ENCODE data around the gene ZNF101. TPM values are rescaled to one million over a fixed set of nuclear protein-coding genes. Genes with fewer than 3 reads are reported as not detected.

ZNF101 gene
- total and polyA plus RNA-seq, 2 experiments from 2014 or later, result 5.9 to 6.0 TPM

- H3K36me3 ChIP-seq, result no peaks in the 10 kb centered on the region
- no peaks in the 10 kb centered on the region for H3K9me3 ChIP-seq (ENCODE audit: low read depth)
- H3K4me1 ChIP-seq (ENCODE audit: low read depth), result no peaks in the 10 kb centered on the region
- H3K4me3 ChIP-seq, result peak overlapping the region; percentile 68
- TF ChIP-seq, protein P1, sequence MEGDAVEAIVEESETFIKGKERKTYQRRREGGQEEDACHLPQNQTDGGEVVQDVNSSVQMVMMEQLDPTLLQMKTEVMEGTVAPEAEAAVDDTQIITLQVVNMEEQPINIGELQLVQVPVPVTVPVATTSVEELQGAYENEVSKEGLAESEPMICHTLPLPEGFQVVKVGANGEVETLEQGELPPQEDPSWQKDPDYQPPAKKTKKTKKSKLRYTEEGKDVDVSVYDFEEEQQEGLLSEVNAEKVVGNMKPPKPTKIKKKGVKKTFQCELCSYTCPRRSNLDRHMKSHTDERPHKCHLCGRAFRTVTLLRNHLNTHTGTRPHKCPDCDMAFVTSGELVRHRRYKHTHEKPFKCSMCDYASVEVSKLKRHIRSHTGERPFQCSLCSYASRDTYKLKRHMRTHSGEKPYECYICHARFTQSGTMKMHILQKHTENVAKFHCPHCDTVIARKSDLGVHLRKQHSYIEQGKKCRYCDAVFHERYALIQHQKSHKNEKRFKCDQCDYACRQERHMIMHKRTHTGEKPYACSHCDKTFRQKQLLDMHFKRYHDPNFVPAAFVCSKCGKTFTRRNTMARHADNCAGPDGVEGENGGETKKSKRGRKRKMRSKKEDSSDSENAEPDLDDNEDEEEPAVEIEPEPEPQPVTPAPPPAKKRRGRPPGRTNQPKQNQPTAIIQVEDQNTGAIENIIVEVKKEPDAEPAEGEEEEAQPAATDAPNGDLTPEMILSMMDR (IDR thresholded peaks at IDR 0.05; ENCODE audit: low read depth, low read length), result no peak
- DNase-seq (ENCODE audit: low read depth in 1 of 2, low spot score in 1 of 2), result no peak
- H3K27me3 ChIP-seq, result no peaks in the 10 kb centered on the region
- no peak overlapping the region for H3K27ac ChIP-seq
These were observed 41.8 kb upstream of the ZNF101 start for GRCh38 chr19:19626516-19627472.

DNA sequence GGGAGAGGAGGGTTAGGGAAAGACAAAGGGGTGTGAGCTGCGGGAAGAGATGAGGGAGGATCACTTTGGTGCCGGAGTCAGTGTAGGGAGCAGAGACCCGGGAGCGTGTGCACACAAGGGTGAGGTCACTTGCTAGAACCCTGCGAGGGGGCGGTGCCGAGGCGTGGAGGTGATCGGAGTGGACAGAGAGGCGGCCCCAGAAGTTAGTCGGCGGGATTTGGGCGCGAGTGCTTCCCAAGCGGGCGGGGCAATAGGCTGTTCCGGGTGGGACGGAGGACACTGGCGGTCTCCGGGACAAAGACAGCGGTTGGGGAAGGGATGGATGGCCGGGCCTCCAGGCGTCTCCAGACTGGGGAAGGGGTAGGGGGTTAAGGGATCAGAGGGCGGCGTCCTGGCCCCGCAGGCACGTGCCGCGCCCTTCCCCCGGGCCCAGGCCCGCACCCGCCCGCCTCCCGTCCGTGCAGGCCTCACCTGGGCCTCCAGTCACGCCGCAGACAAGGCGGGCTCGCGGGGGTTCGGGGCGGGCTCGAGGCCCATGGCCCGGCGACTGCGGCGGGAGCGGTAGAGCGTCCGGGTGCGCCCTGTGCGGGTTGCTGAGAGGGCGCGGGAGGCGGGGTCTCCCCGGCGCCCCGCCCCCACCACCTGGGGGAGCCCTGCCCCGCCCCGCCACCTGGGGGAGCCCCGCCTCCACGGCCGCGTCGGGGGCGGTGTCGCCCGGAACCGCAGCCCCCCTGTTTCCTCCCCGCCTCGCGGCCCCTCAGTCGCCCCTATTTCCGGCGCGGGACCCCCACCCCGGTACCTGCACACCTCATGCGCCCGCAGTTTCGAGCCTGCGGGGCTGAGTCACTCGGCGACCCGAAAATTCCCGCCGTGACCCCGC lies 40.8 kb upstream of the ZNF101 start, which contains the start of gene LPAR2:
Gene LPAR2 (minus strand): TSS at position 600 of the 880 bp plus-strand sequence. CDS start 945 bp downstream, outside the sequence.
- no peak within 1 kb of the TSS for H3K27ac ChIP-seq
- H3K36me3 ChIP-seq, result no peaks in the 10 kb centered on the region
- H3K27me3 ChIP-seq, result no peaks in the 10 kb centered on the region
- peak; percentile 21 to 69 for DNase-seq (ENCODE audit: low read depth in 1 of 2, low spot score in 1 of 2)
- H3K9me3 ChIP-seq (ENCODE audit: low read depth), result no peaks in the 10 kb centered on the region
- TF ChIP-seq, protein P1 (IDR thresholded peaks at IDR 0.05; ENCODE audit: low read depth, low read length), result no peak
- peak within 1 kb of the TSS; percentile 68 for H3K4me3 ChIP-seq
- H3K4me1 ChIP-seq (ENCODE audit: low read depth), result no peaks in the 10 kb centered on the region

DNA sequence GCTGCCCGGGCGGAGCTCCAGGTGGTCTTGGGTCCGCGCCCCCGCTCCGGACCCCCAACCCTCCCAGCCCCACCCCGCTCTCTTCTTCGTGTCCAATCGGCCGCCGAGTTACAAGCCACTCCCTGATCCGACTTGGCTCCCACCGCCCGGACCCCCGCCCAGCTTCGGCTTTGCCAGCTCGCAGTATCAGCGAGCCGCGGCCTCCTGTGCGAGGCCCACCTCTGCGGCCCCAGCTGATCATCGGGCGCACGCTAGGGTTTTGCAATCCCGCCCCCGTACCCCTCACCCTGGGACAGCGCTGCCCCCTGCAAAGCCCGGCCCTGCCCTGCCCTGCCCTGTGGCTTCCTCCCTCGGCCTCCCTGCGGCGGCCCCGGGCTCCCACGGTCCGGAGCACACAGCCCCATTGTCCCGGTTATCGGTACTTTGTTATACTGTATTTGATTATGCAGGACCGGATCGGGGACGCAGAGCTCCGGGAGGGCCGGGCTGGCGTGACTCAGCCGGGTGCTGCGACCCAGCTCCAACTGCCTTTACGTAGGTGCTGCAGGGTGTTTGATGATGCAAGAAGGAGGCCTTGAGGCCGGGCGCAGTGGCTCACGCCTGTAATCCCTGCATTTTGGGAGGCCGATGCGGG lies 40.0 kb upstream of the ZNF101 start:
- H3K9me3 ChIP-seq (ENCODE audit: low read depth), result no peaks in the 10 kb centered on the region
- TF ChIP-seq, protein P1 (IDR thresholded peaks at IDR 0.05; ENCODE audit: low read depth, low read length), result no peak
- no peaks in the 10 kb centered on the region for H3K27me3 ChIP-seq
- no peak overlapping the region for H3K27ac ChIP-seq
- peak; percentile 86 to 87 for DNase-seq (ENCODE audit: low read depth in 1 of 2, low spot score in 1 of 2)
- H3K4me1 ChIP-seq (ENCODE audit: low read depth), result no peaks in the 10 kb centered on the region
- H3K36me3 ChIP-seq, result no peaks in the 10 kb centered on the region
- H3K4me3 ChIP-seq, result peak overlapping the region; percentile 68

DNA sequence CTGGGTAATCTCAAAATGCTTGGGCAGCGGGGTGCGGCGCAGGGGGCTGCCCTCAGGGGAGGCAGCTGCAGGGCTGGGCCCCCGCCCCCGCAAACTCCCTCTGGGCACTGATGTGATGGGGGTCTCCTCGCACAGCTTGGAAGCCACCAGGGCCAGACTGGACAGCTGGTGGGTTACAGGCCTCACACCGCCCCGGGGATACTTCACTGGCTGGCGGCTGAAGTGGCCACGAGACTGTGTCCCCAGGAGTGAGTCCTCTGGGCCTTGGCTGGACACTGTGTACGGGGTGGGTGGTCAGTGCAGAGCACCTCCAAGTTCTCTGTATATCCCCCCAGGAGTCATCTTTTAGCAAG lies 38.6 kb upstream of the ZNF101 start:
- TF ChIP-seq, protein P1 (IDR thresholded peaks at IDR 0.05; ENCODE audit: low read depth, low read length), result no peak
- Histone ChIP-seq H3K27ac (no peak overlapping the region), H3K4me3 (no peak overlapping the region), H3K4me1 (ENCODE audit: low read depth) (no peaks in the 10 kb centered on the region), H3K36me3 (peaks cover 5% of the 10 kb centered on the region), H3K9me3 (ENCODE audit: low read depth) (no peaks in the 10 kb centered on the region), H3K27me3 (no peaks in the 10 kb centered on the region)
- DNase-seq (ENCODE audit: low read depth in 1 of 2, low spot score in 1 of 2), result no peak

- H3K4me1 ChIP-seq (ENCODE audit: low read depth), result no peaks in the 10 kb centered on the region
- H3K4me3 ChIP-seq, result no peak overlapping the region
- no peaks in the 10 kb centered on the region for H3K9me3 ChIP-seq (ENCODE audit: low read depth)
- H3K36me3 ChIP-seq, result peaks cover 5% of the 10 kb centered on the region
- no peaks in the 10 kb centered on the region for H3K27me3 ChIP-seq
- DNase-seq (ENCODE audit: low read depth in 1 of 2, low spot score in 1 of 2), result no peak
- TF ChIP-seq, protein P1 (IDR thresholded peaks at IDR 0.05; ENCODE audit: low read depth, low read length), result no peak
- H3K27ac ChIP-seq, result no peak overlapping the region
These were observed 38.2 kb upstream of the ZNF101 start for GRCh38 chr19:19630426-19630825.
